Measurements from ENCODE around the gene ANO9.

The ANO9 gene

GRCh38 chr11:441418-442274, at the start of gene ANO9:
ANO9 (minus strand) TSS chr11:442011; CDS start chr11:441926, 85 bp downstream.
- peak in 2 of 3 donors; percentile 22 to 47 for DNase-seq (ENCODE audit: low read depth in 3 of 3, low spot score in 1 of 3)

DNA sequence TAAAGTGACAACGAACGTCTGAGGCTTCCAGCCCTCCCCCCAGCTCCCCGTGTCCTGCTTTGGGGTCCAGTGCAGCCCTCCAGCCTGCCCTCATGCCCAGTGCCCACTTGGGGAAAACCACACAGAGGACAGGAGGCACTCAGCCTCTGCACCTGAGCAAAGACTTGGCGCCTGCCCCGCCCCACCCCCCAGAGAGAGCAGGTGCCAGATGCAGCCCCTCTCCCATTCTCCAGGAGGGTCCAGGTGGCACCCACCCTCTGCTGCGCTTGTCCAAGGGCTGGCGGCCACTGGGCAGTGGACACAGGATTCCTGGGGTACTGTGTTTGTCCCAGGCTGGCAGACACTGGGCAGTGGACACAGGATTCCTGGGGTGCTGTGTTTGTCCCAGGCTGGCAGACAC, 49.5 kb upstream of the ANO9 start:
- DNase-seq (ENCODE audit: low read depth in 3 of 3, low spot score in 1 of 3): no peak

- DNase-seq (ENCODE audit: low read depth in 3 of 3, low spot score in 1 of 3): no peak
These were observed 49.1 kb upstream of the ANO9 start for GRCh38 chr11:490930-491260.

GRCh38 chr11:490186-490929, 48.5 kb upstream of the ANO9 start:
- no peak for DNase-seq (ENCODE audit: low read depth in 3 of 3, low spot score in 1 of 3)

DNA sequence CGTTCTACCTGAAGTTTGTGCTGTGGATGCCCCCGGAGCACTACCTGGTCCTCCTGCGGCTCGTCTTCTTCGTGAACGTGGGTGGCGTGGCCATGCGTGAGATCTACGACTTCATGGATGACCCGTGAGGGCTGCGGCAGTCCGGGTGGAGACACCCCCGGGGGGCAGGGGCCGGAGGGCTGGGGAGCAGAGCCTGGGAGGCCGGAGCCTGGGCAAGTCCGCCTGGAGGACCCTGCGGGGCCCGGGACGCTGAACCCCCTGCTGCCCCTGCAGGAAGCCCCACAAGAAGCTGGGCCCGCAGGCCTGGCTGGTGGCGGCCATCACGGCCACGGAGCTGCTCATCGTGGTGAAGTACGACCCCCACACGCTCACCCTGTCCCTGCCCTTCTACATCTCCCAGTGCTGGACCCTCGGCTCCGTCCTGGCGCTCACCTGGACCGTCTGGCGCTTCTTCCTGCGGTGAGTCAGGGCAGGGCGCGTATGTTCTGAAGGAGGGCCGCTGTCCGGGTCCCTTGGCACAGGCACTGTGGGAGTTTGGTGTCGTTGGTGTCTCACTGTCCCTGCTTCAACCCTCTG, 47.9 kb upstream of the ANO9 start:
- DNase-seq (ENCODE audit: low read depth in 3 of 3, low spot score in 1 of 3): no peak

GRCh38 chr11:488992-489391, 47.2 kb upstream of the ANO9 start:
- DNase-seq (ENCODE audit: low read depth in 3 of 3, low spot score in 1 of 3): no peak

- no peak for DNase-seq (ENCODE audit: low read depth in 3 of 3, low spot score in 1 of 3)
These were observed 46.8 kb upstream of the ANO9 start for GRCh38 chr11:488579-488978.

- no peak for DNase-seq (ENCODE audit: low read depth in 3 of 3, low spot score in 1 of 3)
These were observed 46.3 kb upstream of the ANO9 start for GRCh38 chr11:488062-488461.

DNA sequence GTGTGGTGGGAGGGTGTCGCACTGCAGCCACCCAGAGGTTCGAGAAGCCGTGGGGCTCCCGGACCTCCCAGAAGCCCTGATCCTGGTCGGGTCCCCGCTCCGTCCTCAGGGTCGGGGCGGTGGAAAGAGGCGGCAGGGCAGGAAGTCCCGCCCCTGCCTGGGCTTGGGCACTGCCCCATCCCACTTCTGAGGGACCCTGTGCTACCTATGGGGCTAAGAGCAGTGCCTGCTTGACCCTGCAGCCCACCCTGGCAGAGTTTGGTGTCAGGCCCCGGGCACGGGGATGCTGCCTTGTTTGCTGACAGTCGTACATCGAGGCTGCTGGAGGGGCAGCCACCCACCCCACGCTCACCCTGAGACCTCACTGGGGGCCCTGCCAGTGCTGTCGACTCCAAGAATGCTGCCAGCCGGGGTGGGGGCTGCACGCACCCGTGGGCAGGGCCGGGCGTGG, 45.8 kb upstream of the ANO9 start:
- no peak for DNase-seq (ENCODE audit: low read depth in 3 of 3, low spot score in 1 of 3)

DNA sequence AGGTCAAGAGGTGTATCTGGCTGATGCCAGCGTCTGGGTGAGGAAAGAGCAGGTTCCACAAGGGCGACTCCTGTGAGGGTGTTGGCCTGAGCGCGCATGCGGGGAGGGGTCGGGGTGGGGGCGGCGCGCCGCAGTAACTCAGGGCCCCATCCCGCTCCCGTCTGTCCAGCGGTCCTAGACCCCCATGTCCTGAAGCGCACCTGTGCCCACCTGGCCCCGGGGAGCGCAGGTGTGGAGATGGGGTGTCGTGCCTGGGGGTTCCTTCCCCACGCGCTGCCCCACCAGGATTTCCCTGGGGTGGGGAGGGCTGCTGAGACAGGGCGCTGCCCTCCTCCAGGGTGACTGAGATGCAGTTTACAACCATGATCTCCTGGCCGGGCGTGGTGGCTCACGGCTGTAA, 44.4 kb upstream of the ANO9 start:
- no peak for DNase-seq (ENCODE audit: low read depth in 3 of 3, low spot score in 1 of 3)

DNA sequence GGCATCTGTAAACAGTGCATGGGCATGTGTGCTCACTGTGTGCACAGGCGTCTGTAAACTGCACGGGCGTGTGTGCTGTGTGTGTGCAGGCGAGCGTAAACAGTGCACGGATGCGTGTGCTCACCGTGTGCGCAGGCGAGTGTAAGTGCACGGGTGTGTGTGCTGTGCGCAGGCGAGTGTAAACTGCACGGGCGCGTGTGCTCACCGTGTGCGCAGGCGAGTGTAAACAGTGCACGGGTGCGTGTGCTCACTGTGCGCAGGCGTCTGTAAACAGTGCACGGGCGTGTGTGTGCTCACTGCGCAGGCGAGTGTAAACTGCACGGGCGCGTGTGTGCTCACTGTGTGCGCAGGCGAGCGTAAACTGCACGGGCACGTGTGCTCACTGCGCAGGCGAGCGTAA, 42.8 kb upstream of the ANO9 start:
- no peak for DNase-seq (ENCODE audit: low read depth in 3 of 3, low spot score in 1 of 3)

GRCh38 chr11:479311-479710, 37.5 kb upstream of the ANO9 start:
- no peak for DNase-seq (ENCODE audit: low read depth in 3 of 3, low spot score in 1 of 3)

GRCh38 chr11:477052-477715, 35.4 kb upstream of the ANO9 start:
- no peak for DNase-seq (ENCODE audit: low read depth in 3 of 3, low spot score in 1 of 3)

DNA sequence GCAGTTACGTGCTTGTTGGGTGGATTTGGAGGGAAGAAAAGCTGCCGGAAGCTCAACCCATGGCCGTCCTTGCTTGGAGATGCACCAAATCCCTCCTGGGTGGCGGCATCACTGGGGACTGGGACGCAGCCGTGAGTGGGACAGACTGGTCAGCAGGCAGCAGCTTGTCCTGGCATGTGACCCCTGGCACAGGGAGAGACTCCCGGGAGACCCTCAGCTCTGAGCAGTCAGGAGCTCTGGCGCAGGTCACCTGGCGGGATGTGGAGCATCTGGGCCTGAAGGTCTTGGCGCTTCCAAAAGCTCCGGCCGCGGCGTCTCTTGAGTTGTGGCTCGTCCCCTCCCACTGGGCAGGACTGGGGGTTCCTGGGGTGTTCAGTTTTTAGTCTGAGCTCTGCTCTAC, 34.6 kb upstream of the ANO9 start:
- DNase-seq (ENCODE audit: low read depth in 3 of 3, low spot score in 1 of 3): no peak

- DNase-seq (ENCODE audit: low read depth in 3 of 3, low spot score in 1 of 3): no peak
These were observed 34.1 kb upstream of the ANO9 start for GRCh38 chr11:475941-476340.

DNA sequence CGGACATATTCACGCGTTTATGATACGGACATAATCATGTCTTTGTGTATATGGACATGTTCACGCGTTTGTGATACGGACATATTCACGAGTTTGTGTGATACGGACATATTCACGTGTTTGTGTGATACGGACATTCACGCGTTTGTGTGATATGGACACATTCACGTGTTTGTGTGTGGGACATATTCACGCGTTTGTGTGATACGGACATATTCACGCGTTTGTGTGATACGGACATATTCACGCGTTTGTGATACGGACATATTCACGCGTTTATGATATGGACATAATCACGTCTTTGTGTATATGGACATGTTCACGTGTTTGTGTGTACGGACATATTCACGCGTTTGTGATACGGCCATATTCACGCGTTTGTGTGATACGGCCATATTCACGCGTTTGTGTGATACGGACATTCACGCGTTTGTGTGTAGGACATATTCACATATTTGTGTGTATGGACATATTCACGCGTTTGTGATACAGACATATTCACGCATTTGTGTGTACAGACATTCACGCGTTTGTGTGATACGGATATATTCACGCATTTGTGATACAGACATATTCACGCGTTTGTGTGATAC, 33.2 kb upstream of the ANO9 start:
- DNase-seq (ENCODE audit: low read depth in 3 of 3, low spot score in 1 of 3): no peak

- no peak for DNase-seq (ENCODE audit: low read depth in 3 of 3, low spot score in 1 of 3)
These were observed 32.4 kb upstream of the ANO9 start for GRCh38 chr11:473962-474785.

GRCh38 chr11:473415-473814, 31.6 kb upstream of the ANO9 start:
- no peak for DNase-seq (ENCODE audit: low read depth in 3 of 3, low spot score in 1 of 3)

GRCh38 chr11:472816-473215, 31.0 kb upstream of the ANO9 start:
- no peak for DNase-seq (ENCODE audit: low read depth in 3 of 3, low spot score in 1 of 3)

GRCh38 chr11:472272-472671, 30.5 kb upstream of the ANO9 start:
- DNase-seq (ENCODE audit: low read depth in 3 of 3, low spot score in 1 of 3): no peak

Data from stimulated activated CD4-positive, alpha-beta T cell treated with anti-CD3 and anti-CD28 coated beads, TNF-alpha, amount 100 ng/mL, for 1 hour (primary cell).